ENCODE results near the gene COX10.
"Not testable (repeated sequence)": the region's sequence is repeated elsewhere in the genome, so short reads cannot be mapped to it uniquely, and the experiment has no call there.

COX10 gene

GRCh38 chr17:14206891-14207290 lies 137.6 kb downstream of the COX10 start:
- no peak for DNase-seq

- no peak for DNase-seq
These were observed 138.5 kb downstream of the COX10 start for GRCh38 chr17:14207791-14208190.

- no peak for DNase-seq
These were observed 139.9 kb downstream of the COX10 start for GRCh38 chr17:14209215-14209614.

- DNase-seq, result no peak
These were observed 141.9 kb downstream of the COX10 start for GRCh38 chr17:14211246-14211645.

- no peak for DNase-seq
These were observed 142.5 kb downstream of the COX10 start for GRCh38 chr17:14211801-14212200.

GRCh38 chr17:14212401-14212800 lies 143.1 kb downstream of the COX10 start:
- no peak for DNase-seq

GRCh38 chr17:14214271-14214670 lies 145.0 kb downstream of the COX10 start:
- DNase-seq, result no peak

- DNase-seq, result no peak
These were observed 153.3 kb downstream of the COX10 start for GRCh38 chr17:14222611-14223010.

- DNase-seq, result no peak
These were observed 156.1 kb downstream of the COX10 start for GRCh38 chr17:14225254-14225980.

GRCh38 chr17:14227052-14227451 lies 157.7 kb downstream of the COX10 start:
- no peak for DNase-seq

- no peak for DNase-seq
These were observed 159.6 kb downstream of the COX10 start for GRCh38 chr17:14228903-14229302.

- DNase-seq, result not testable (repeated sequence)
These were observed 161.9 kb downstream of the COX10 start for GRCh38 chr17:14231187-14231586.

GRCh38 chr17:14235047-14235446 lies 165.7 kb downstream of the COX10 start:
- not testable (repeated sequence) for DNase-seq

- DNase-seq, result not testable (repeated sequence)
These were observed 166.7 kb downstream of the COX10 start for GRCh38 chr17:14236032-14236431.

- not testable (repeated sequence) for DNase-seq
These were observed 167.5 kb downstream of the COX10 start, which contains the start of gene CDRT15 for GRCh38 chr17:14236762-14237161. TSS of gene CDRT15 (minus strand) at chr17:14236862. CDS start at chr17:14236833, 29 bp downstream.

- not testable (repeated sequence) for DNase-seq
These were observed 170.0 kb downstream of the COX10 start for GRCh38 chr17:14239271-14239670.

GRCh38 chr17:14245002-14245401 lies 175.7 kb downstream of the COX10 start:
- no peak for DNase-seq

GRCh38 chr17:14245629-14246028 lies 176.3 kb downstream of the COX10 start:
- no peak for DNase-seq
